ENCODE data around the gene SUCLG1. TPM values are rescaled to one million over a fixed set of nuclear protein-coding genes. Genes with fewer than 3 reads are reported as not detected.

The SUCLG1 gene
- 68.1 and 83.7 TPM in 2 replicates for total RNA-seq

GRCh38 chr2:84459018-84459943 is at the start of gene SUCLG1:
SUCLG1 (minus strand) TSS chr2:84459280; CDS start chr2:84459269, 11 bp downstream.

Other genes starting within 250 kb of the SUCLG1 start
- 0.17 and 0.58 TPM in 2 replicates for gene DNAH6, start 57.2 kb upstream of the SUCLG1 start, total RNA-seq

Data from smooth muscle cell of trachea (primary cell).